ENCODE results near the gene ZMAT3.

- TF ChIP-seq, protein P1, sequence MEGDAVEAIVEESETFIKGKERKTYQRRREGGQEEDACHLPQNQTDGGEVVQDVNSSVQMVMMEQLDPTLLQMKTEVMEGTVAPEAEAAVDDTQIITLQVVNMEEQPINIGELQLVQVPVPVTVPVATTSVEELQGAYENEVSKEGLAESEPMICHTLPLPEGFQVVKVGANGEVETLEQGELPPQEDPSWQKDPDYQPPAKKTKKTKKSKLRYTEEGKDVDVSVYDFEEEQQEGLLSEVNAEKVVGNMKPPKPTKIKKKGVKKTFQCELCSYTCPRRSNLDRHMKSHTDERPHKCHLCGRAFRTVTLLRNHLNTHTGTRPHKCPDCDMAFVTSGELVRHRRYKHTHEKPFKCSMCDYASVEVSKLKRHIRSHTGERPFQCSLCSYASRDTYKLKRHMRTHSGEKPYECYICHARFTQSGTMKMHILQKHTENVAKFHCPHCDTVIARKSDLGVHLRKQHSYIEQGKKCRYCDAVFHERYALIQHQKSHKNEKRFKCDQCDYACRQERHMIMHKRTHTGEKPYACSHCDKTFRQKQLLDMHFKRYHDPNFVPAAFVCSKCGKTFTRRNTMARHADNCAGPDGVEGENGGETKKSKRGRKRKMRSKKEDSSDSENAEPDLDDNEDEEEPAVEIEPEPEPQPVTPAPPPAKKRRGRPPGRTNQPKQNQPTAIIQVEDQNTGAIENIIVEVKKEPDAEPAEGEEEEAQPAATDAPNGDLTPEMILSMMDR (conservative IDR thresholded peaks at IDR 0.05) = no peak
- TF ChIP-seq ZFX (IDR thresholded peaks at IDR 0.05) = no peak
Observed at GRCh38 chr3:179081885-179082284, 10.3 kb upstream of the ZMAT3 start.
